HG03439 (cell line): Measurements from ENCODE around the gene CLDN3.
"Not testable (repeated sequence)": the region's sequence is repeated elsewhere in the genome, so short reads cannot be mapped to it uniquely, and the experiment has no call there.

ENCODE experiments used
- ATAC-seq: cut with Tn5 transposase; IDR thresholded peaks from one replicate; pipeline ENCODE4 v1.9.1; 2021; ENCODE audit warnings: mild to moderate bottlenecking, moderate library complexity; ENCODE audit not compliant: unreplicated experiment

Gene CLDN3, protein sequence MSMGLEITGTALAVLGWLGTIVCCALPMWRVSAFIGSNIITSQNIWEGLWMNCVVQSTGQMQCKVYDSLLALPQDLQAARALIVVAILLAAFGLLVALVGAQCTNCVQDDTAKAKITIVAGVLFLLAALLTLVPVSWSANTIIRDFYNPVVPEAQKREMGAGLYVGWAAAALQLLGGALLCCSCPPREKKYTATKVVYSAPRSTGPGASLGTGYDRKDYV

DNA sequence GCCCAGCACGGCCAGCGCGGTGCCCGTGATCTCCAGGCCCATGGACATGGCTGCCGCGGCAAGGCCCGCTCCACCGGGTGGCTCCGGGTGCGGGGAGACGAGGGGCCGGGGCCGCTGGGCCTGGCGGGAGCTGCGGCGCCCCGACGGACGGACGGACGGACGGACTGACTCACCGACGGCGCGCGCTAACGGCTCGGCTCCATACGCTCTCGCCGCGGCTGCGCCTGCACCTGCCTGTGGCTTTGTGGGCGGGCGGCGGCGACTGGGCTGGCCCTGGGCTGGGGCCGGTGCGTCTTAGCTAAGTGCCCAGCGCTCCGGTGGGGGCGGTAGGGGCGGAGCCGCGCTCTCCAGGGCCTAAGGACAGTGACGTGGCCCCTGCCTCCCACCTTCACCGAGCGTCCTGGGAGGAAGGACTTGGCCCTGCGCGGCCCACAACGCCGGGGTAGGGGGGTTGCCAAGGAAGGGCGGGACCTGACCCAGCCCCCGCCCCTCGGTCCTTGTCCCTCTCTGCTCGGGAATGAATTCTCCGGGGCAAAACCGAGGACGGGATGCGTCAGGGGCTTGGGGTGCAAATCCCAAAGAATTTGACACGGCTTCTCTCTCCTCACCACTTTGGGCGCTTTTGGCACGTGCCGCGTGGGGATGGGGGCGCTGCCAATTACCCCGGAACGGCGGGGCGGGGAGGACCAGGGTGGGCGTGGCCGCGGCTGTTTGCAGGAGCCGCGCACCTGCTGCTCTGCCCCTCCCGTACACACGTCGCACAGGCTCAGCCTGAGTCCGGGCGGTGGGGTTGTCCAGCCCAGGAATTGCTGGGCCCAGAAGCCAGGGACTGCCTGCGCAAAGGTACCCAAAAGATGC, at the start of gene CLDN3:
TSS of gene CLDN3 (minus strand) at position 269 of the 858 bp plus-strand sequence. CDS start at position 48, 221 bp downstream.
- ATAC-seq: no peak

DNA sequence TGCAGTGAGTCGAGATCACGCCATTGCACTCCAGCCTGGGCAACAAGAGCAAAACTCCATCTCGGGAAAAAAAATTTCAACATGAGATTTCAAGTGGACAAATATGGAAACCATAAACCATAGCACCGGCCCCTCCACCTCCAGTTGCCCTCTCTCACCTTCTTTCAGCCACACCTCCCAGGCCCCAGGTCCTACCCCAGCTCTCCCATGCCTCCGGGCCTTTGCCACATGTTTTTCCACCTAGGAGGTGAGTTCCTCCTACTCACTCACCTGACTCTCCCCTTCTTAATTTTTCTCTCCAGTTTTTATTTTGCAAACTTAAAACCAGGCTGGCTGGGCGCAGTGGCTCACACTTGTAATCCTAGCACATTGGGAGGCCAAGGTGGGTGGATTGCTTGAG, 47.1 kb upstream of the CLDN3 start:
- ATAC-seq: no peak

DNA sequence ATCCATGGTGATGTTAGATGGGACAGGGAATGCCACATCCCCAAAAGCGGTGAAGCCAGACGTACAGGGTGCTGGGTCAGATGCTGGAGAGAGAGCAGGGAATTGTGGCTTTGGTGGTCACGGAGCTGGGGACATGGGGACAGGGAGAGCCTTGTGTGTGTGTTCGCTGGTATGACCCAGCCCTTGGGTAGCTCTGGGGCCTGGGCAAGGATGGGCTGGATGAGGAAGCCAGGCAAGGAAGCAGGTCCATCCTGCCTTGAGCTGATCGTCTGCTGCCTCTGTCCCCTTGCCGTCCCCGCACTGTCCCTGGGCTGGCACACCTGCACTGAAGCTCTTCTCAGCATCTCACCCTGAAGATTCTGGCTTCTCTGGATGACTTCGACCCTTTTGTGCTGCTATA, 45.4 kb upstream of the CLDN3 start:
- ATAC-seq: no peak

DNA sequence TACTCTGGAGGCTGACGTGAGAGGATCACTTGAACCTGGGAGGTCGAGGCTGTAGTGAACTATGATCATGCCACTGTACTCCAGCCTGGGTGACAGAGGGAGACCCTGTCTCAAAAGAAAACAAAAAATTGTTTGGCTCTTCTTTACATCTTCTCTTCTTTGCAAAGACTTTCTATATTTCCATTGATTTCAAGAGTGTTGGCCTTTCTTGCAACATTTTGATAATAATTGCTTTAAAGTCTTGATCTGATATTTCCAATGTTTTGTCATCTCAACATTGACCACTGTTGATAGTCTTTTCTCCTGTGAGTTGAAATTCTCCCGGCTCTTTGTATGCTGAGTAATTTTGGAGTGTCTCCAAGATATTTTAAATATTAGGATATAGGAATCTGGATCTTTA, 42.9 kb upstream of the CLDN3 start:
- no peak for ATAC-seq

DNA sequence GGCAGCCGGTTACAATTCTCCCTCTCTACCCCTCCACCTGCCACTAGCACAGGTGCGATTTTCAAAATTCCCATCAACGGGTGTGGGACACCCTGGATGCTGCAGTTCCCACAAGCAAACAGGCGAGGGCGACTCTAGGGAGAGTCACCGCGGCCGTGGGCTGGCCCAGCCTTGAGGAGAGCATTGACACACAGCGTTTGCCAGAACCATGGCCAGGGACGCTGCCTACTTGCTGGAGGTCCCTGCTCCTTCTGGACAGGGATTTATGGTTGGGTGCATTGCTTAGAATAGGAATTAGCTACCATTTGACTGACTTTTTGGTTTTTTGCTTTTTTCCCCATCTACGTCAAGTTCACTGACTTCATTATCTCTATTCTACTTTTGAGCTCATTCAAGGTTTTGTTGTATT, 41.7 kb upstream of the CLDN3 start:
- no peak for ATAC-seq

DNA sequence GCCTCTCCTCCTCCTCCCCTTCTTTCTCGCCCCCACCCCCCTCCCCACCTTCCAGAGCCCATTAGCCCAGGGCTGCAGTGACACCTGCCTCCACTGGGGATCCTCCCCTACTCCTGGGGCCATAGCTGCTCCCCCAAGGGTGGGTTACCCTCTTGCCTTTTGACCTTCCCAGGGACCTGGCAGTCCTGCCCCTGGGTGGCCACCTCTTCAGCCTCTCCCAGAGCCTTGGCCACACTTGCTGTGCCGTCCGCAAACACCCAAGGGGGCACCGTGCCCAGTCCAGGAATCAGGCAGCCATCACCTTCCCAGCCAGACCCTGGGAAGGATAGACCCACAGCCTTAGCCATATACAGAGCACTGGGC, 40.9 kb upstream of the CLDN3 start:
- no peak for ATAC-seq

DNA sequence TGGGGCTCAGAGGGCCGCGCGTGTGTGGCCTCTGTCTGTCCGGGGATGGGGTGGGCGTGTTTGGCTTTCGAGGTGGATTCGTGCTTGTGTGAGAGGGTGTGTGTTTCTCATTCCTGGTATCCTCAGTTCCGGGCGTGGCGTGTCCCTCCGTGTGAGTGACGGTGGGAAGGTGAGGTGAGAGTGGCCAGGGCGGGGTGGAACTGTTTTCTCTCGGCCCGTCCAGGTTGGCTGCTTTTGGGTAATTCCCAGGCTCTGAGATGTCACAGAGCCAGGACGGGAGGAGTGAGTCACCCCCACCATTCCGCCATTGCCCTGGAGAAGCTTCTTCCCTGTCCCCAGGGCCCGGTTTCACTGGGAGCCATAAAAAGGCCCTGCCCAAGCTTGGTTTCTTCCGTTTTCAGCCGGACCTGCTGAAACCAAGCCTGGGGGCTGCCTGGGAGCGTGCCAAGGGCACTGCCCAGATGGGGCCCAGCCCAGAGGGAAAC, 39.4 kb upstream of the CLDN3 start:
- ATAC-seq: no peak

DNA sequence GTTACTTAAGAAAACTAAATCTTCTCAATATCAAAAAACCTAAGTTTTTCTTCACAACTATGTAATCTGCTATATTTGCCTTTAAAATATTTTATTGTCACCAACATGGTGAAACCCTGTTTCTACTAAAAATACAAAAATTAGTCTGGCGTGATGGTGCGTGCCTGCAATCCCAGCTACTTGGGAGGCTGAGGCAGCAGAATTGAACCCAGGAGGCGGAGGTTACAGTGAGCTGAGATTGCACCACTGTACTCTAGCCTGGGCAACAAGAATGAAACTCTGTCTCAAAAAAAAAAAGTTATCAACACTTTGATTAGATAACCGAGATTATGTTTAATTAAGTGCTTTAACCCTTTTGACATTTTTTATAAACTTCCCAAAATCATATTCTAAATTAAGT, 32.4 kb upstream of the CLDN3 start:
- ATAC-seq: no peak

DNA sequence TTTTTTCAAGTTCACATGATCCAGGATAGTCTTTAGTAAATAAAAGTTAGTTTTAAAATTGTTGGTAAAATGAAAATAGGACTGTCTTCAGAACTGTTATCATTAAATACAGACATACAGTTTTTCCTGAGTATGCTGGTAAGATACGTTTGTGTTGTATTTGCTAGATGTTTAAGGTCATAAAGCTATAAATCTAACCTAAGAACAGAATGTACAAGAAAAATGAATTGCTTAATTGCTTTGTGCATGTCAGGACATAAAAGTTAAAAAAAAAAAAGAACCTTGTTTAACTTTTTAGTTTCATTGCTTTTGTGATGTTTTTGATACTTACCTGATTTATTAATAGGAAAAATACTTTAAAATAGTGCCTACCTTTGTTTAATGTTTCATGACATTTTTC, 31.5 kb upstream of the CLDN3 start:
- ATAC-seq: no peak

DNA sequence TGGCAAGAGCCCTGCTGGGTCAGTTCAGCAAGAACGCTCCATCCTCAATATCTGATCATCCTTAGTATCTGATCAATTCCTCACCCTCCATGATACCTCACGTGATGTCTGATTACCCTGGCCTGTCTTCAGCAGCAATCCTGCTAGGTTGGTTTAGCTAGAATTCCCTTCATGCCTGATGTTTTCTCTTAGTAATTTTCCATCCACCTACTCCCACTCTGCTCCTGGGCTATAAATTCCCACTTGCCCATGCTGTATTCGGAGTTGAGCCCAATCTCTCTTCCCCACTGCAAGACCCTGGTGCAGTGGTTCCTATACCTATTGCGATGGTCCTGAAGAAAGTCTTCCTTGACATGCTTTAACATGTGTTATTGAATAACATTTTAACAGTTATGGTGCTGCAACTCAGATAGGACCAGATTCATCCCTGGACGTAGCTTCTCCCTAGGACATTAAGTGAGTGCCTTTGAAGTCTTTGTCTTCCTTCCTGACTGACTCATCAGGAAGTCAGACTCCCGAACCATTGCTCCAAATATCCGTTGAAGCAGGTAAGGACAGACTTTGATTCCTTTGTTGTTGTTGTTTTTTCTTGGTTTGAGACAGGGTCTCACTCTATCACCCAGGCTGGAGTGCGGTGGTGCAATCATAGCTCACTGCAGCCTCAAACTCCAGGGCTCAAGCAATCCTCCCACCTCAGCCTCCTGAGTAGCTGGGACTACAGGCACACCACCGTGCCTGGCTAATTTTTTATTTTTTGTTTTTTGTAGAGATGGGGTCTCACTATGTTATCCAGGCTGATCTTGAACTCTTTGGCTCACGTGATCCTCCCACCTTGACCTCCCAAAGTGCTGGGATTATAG, 29.4 kb upstream of the CLDN3 start:
- no peak for ATAC-seq

DNA sequence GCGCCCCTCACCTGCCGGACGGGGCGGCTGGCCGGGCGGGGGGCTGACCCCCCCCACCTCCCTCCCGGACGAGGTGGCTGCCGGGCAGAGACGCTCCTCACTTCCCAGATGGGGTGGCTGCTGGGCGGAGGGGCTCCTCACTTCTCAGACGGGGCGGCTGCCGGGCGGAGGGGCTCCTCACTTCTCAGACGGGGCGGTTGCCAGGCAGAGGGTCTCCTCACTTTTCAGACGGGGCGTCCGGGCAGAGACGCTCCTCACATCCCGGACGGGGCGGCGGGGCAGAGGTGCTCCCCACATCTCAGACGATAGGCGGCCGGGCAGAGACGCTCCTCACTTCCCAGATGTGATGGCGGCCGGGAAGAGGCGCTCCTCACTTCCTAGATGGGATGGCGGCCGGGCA, 27.1 kb upstream of the CLDN3 start:
- not testable (repeated sequence) for ATAC-seq

DNA sequence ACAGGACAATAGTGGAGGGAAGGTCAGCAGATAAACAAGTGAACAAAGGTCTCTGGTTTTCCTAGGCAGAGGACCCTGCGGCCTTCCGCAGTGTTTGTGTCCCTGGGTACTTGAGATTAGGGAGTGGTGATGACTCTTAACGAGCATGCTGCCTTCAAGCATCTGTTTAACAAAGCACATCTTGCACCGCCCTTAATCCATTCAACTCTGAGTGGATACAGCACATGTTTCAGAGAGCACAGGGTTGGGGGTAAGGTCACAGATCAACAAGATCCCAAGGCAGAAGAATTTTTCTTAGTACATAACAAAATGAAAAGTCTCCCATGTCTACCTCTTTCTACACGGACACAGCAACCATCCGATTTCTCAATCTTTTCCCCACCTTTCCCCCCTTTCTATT, 26.6 kb upstream of the CLDN3 start:
- not testable (repeated sequence) for ATAC-seq

DNA sequence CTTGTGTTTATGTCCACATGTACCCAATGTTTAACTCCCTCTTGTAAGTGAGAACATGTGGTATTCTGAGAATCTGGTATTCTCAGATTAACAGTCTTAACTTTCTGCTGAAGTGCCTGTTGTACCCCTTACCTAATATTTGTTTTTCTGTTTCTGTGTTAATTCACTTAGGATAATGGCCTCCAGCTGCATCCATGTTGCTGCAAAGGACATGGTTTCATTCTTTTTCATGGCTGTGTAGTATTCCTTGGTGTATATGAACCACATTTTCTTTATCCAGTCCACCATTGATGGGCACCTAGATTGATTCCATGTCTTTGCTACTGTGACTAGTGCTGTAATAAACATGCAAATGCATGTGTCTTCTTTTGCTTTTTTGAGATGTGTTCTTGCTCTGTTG, 25.1 kb upstream of the CLDN3 start:
- ATAC-seq: not testable (repeated sequence)

DNA sequence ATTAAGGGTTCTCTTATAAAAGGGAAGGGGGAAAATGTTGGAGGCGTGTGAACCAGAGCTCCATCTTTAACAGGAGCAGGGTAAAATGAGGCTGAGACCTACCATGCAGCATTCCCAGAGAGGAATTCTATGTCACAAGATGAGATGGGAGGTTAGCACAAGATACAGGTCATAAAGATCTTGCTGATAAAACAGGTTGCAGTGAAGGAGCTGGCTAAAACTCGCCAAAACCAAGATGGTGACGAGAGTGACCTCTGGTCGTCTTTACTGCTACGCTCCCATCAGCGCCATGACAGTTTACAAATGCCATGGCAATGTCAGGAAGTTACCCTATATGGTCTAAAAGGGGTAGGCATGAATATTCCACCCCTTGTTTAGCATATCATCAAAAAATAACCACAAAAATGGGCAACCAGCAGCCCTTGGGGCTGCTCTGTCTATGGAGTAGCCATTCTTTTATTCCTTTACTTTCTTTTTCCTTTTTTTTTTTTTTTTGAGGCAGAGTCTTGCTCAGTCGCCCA, 21.2 kb upstream of the CLDN3 start:
- not testable (repeated sequence) for ATAC-seq

DNA sequence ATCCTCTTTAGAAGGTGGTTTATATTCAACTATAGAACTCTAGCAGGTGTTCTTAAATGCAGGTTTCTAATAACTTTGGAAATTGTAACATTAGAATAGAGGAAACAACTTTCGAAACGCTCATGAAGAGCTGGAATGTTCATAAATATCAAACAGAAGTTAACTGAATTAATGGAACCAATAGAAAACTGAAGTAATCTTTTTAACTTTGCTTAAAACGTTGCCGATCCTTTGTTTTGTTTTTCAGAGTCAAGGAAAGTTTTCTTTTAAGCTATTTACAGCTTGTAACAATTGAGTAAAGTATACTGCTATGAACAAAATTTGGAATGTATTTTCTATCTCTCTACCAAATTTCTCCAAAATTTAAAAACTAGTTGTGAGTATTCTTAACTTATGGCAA, 19.0 kb upstream of the CLDN3 start:
- ATAC-seq: no peak

DNA sequence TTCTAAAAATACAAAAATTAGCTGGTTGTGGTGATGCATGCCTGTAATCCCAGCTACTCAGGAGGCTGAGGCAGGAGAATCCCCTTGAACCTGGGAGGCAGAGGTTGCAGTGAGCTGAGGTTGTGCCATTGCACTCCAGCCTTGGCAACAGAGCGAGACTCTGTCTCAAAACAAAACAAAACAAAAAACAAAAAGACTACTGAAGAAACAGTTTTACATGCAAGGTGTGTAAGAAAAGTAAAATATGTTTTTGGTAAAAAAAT, 17.6 kb upstream of the CLDN3 start:
- not testable (repeated sequence) for ATAC-seq

DNA sequence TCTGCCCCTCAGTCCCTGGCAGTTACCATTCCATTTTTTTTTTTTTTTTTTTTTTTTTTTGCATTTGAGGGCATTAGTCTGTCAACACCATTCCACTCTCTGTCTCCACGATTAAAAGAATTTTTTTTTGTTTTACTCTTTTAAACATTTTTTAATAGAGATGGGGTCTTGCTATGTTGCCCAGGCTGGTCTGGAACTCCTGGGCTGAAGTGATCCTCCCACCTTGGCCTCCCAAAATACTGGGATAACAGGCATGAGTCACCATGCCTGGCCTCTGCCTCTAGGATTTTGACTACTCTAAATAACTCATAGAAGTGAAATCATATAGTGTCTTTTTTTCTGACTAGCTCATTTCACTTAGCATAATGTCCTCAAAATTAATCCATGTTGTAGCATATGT, 16.5 kb upstream of the CLDN3 start:
- ATAC-seq: no peak

DNA sequence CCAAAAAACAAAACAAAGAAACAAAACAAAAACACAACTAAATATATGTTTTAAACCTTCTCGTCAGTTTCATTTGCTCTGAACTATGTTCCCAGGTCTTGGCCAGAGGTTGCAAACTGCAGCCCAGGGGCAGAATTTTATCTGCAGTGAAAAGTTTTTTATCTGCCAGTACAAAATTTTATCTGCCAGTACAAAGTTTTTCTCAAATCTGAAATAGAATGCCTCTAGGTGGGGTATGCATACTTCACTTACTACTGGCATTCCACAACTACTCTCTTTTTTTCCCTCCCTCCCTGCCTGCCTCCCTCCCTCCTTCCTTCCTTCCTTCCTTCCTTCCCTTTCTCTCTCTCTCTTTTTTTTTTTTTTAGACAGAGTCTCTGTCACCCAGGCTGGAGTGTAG, 9.4 kb upstream of the CLDN3 start:
- ATAC-seq: no peak

DNA sequence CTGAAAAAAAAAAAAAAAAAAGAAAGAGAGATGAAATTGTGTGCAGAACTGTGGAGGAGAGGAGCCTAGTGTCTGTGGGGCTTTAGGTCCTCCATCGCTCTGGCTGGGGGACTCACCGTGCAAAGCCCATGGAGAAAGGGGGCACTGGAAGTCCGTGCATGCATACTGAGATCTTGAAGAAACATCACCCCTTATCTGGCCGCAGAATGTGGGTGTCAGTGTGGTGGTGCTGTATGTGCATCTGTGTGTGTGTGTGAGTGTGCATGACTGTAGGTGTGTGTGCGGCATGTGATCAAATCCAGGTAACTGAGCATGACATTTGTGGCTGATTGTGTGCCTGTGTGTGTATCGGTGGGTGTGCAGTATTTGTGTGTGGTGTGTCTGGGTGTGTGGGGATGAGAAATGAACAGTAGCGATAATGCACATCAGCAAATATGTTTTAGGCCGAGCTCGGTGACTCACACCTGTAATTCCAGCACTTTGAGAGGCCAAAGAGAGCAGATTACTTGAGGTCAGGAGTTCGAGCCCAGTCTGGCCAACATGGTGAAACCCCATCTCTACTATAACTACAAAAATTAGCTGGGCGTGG, 8.8 kb upstream of the CLDN3 start:
- no peak for ATAC-seq

DNA sequence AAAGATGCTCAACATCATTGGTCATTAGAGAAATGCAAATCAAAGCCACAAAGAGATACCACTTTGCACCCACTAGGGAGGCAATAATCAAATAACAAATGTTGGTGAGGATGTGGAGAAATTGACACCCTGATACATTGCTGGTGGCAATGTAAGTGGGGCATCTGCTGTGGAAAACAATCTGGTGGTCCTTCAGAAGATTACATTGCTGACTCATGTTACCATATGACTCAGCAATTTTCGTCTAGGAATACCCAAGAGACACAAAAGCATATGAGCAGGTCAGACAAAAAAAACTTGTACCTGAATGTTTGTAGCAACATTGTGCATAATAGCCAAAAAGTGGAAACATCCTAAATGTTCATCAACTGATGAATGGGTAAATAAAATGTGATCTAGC, 4.9 kb upstream of the CLDN3 start:
- no peak for ATAC-seq
